Activated CD8-positive, alpha-beta memory T cell treated with anti-CD3 and anti-CD28 coated beads for 36 hours (primary cell): ENCODE measurements around the gene OR2V2. TPM values are rescaled to one million over a fixed set of nuclear protein-coding genes. Genes with fewer than 3 reads are reported as not detected.

ENCODE experiments used
- CTCF ChIA-PET: fragments of 350-600 bp; sonication (Branson Sonifier 250); formaldehyde crosslinking; loops from one replicate; lab custom pipeline; 2021; ENCODE audit warnings: antibody characterized with exemption; lab: Charles Lee
- POLR2A ChIA-PET: fragments of 350-600 bp; sonication (Branson Sonifier 250); formaldehyde crosslinking; loops from one replicate; lab custom pipeline; 2021; ENCODE audit warnings: antibody characterized with exemption; lab: Charles Lee
- total RNA-seq, 2 experiments: library from RNA; stranded (reverse); gene quantifications; one replicate each; pipeline ENCODE4 v1.2.3, GENCODE V29; 2021

The OR2V2 gene
- total RNA-seq, 2 experiments from 2014 or later, result not detected

- ChIA-PET POLR2A (no interaction called here), CTCF (interaction anchor here (0.7 kb wide), 1 partner anchor 13 kb away, joined by 3 read pairs; no protein-coding TSS in a partner anchor)
Observed at GRCh38 chr5:181193656-181194055, 46.3 kb downstream of the OR2V2 start.

- ChIA-PET POLR2A (no interaction called here), CTCF (interaction anchor here (0.7 kb wide), 1 partner anchor 12 kb away, joined by 3 read pairs; no protein-coding TSS in a partner anchor)
Observed at GRCh38 chr5:181194489-181195248, 47.3 kb downstream of the OR2V2 start.

- POLR2A ChIA-PET, result no interaction called here
- CTCF ChIA-PET, result no interaction called here
Observed at GRCh38 chr5:181195249-181195761, 47.9 kb downstream of the OR2V2 start.

GRCh38 chr5:181197326-181197951 is 50.1 kb downstream of the OR2V2 start:
- POLR2A ChIA-PET, result no interaction called here
- CTCF ChIA-PET, result interaction anchor here (1.2 to 1.9 kb wide), 2 partner anchors 12 to 13 kb away, joined by 4 read pairs; no protein-coding TSS in a partner anchor

- ChIA-PET POLR2A (no interaction called here), CTCF (interaction anchor here (1.9 kb wide), 1 partner anchor 13 kb away, joined by 4 read pairs; no protein-coding TSS in a partner anchor)
Observed at GRCh38 chr5:181198106-181198685, 50.8 kb downstream of the OR2V2 start.

- CTCF ChIA-PET, result interaction anchor here (1.9 kb wide), 1 partner anchor 14 kb away, joined by 4 read pairs; no protein-coding TSS in a partner anchor
Observed at GRCh38 chr5:181198905-181199519, 51.6 kb downstream of the OR2V2 start.

GRCh38 chr5:181199881-181200638 is 52.7 kb downstream of the OR2V2 start:
- POLR2A ChIA-PET, result no interaction called here
- CTCF ChIA-PET, result interaction anchor here (1.3 kb wide), 1 partner anchor 8 kb away, joined by 3 read pairs; no protein-coding TSS in a partner anchor

More at GRCh38 chr5:181198905-181199519, 51.6 kb downstream of the OR2V2 start:
- POLR2A ChIA-PET, result no interaction called here

- CTCF ChIA-PET, result interaction anchor here (1.3 kb wide), 1 partner anchor 9 kb away, joined by 3 read pairs; no protein-coding TSS in a partner anchor
- POLR2A ChIA-PET, result no interaction called here
Observed at GRCh38 chr5:181200816-181201215, 53.4 kb downstream of the OR2V2 start.

GRCh38 chr5:181203093-181203711 is 55.8 kb downstream of the OR2V2 start:
- CTCF ChIA-PET, result interaction anchor here (0.9 to 7.2 kb wide), 2 partner anchors 13 to 19 kb away, joined by 3 to 94 read pairs; no protein-coding TSS in a partner anchor

GRCh38 chr5:181203777-181204112 is 56.4 kb downstream of the OR2V2 start:
- ChIA-PET POLR2A (interaction anchor here (2.5 kb wide), 1 partner anchor 12 kb away, joined by 17 read pairs; no protein-coding TSS in a partner anchor), CTCF (interaction anchor here (0.9 to 7.2 kb wide), 2 partner anchors 14 to 18 kb away, joined by 3 to 94 read pairs; no protein-coding TSS in a partner anchor)

More at GRCh38 chr5:181203093-181203711, 55.8 kb downstream of the OR2V2 start:
- POLR2A ChIA-PET, result interaction anchor here (2.5 kb wide), 1 partner anchor 11 kb away, joined by 17 read pairs; no protein-coding TSS in a partner anchor

- ChIA-PET CTCF (interaction anchor here (1.1 to 7.2 kb wide), 3 partner anchors 10 to 18 kb away, joined by 3 to 94 read pairs (median 4); partner anchors contain the start of gene TRIM41), POLR2A (interaction anchor here (0.7 to 2.5 kb wide), 4 partner anchors 12 to 19 kb away, joined by 3 to 17 read pairs (median 6); partner anchors contain the start of gene TRIM41)
Observed at GRCh38 chr5:181204113-181204825, 56.9 kb downstream of the OR2V2 start.

- ChIA-PET POLR2A (interaction anchor here (0.7 to 2.5 kb wide), 4 partner anchors 13 to 18 kb away, joined by 3 to 17 read pairs (median 6); partner anchors contain the start of gene TRIM41), CTCF (interaction anchor here (1.1 to 7.2 kb wide), 4 partner anchors 9 to 21 kb away, joined by 3 to 94 read pairs (median 10); partner anchors contain the start of gene TRIM41)
Observed at GRCh38 chr5:181204826-181205760, 57.7 kb downstream of the OR2V2 start, which contains the start of gene TRIM7. Gene TRIM7, minus strand, starts transcription at chr5:181205196. Its CDS starts 86 bp downstream, at chr5:181205110.

GRCh38 chr5:181205761-181206649 is 58.6 kb downstream of the OR2V2 start:
- CTCF ChIA-PET, result interaction anchor here (0.6 to 7.2 kb wide), 6 partner anchors 12 to 913 kb away, joined by 3 to 94 read pairs (median 9); partner anchors contain the start of genes RACK1 and TRIM41
- POLR2A ChIA-PET, result interaction anchor here (1.0 to 2.7 kb wide), 6 partner anchors 15 to 38 kb away, joined by 3 to 26 read pairs (median 6); partner anchors contain the start of genes RACK1 and TRIM41
